T-cell (primary cell): ENCODE measurements around the gene CACNB2. TPM values are rescaled to one million over a fixed set of nuclear protein-coding genes. Genes with fewer than 3 reads are reported as not detected.

ENCODE experiments used
- ATAC-seq, 4 experiments: fragments of 200-7000 bp in 3 of 4; fragments of 150-1000 bp in 1 of 4; cut with Tn5 transposase; replicated peaks in 1 of 4; 1 replicate in 3 of 4; 2 replicates in 1 of 4; pipeline ENCODE4 v1.10.0; 2021; ENCODE audit warnings: moderate library complexity in 3 of 4, mild to moderate bottlenecking in 2 of 4, moderate number of reproducible peaks in 1 of 4
- CTCF ChIA-PET, 2 donors: fragments of 300-600 bp; sonication (Branson Sonifier 250); formaldehyde crosslinking; loops; one replicate each; lab custom pipeline; 2022; ENCODE audit warnings: antibody characterized with exemption in 2 of 2; lab: Charles Lee
- POLR2A ChIA-PET, 2 donors: fragments of 300-600 bp; sonication (Branson Sonifier 250); formaldehyde crosslinking; loops; one replicate each; lab custom pipeline; 2022; ENCODE audit warnings: antibody characterized with exemption in 2 of 2; lab: Charles Lee
- DNase-seq, 35 experiments: peaks; one replicate each; pipeline versions ENCODE4 v3.0.0 to v3.0.0-alpha.2; 2013 to 2023
- H3K27ac ChIP-seq: one replicate; pipeline ENCODE4 v1.5.1; 2013; ENCODE audit warnings: low read length
- H3K27me3 ChIP-seq, 2 experiments: replicated peaks in 1 of 2; 1 replicate in 1 of 2; 2 replicates in 1 of 2; pipeline versions ENCODE4 v1.6.1 to v1.7.0; 2013; ENCODE audit warnings: low read length in 1 of 2, mixed read lengths in 1 of 2; ENCODE audit not compliant: control insufficient read depth in 2 of 2, insufficient read depth in 2 of 2; ENCODE audit errors: extremely low read depth in 1 of 2
- H3K36me3 ChIP-seq, 2 donors: 1 replicate in 1 of 2; 2 replicates in 1 of 2; pipeline versions ENCODE4 v1.6.1 to v1.7.0; 2013; ENCODE audit warnings: low read length in 1 of 2; ENCODE audit not compliant: control insufficient read depth in 2 of 2, insufficient read depth in 1 of 2; ENCODE audit errors: extremely low read depth in 1 of 2
- H3K4me1 ChIP-seq, 2 experiments: 1 replicate in 1 of 2; 2 replicates in 1 of 2; pipeline versions ENCODE4 v1.6.1 to v1.7.0; 2013; ENCODE audit warnings: low read length in 2 of 2, mixed read lengths in 1 of 2; ENCODE audit not compliant: insufficient read depth in 2 of 2, control insufficient read depth in 1 of 2; ENCODE audit errors: extremely low read depth in 1 of 2
- H3K4me3 ChIP-seq, 2 donors: 1 replicate in 1 of 2; 2 replicates in 1 of 2; pipeline versions ENCODE4 v1.5.1 to v1.7.0; 2013; ENCODE audit warnings: mild to moderate bottlenecking in 2 of 2, low read length in 1 of 2, moderate library complexity in 1 of 2; ENCODE audit not compliant: control insufficient read depth in 1 of 2; ENCODE audit errors: extremely low read depth in 1 of 2
- H3K9me3 ChIP-seq: 2 replicates; pipeline ENCODE4 v1.7.0; 2013
- H3K27ac Mint-ChIP-seq, 2 donors: one replicate each; pipeline ENCODE4 v1.8.0; 2020 to 2021; ENCODE audit warnings: mild to moderate bottlenecking in 2 of 2, mixed read lengths in 2 of 2
- H3K27me3 Mint-ChIP-seq, 2 donors: one replicate each; pipeline ENCODE4 v1.8.0; 2021 to 2022; ENCODE audit warnings: mixed read lengths in 2 of 2
- H3K36me3 Mint-ChIP-seq: one replicate; pipeline ENCODE4 v1.8.0; 2021; ENCODE audit warnings: mixed read lengths
- H3K4me1 Mint-ChIP-seq, 3 donors: one replicate each; pipeline ENCODE4 v1.8.0; 2020 to 2022; ENCODE audit warnings: mixed read lengths in 3 of 3, mild to moderate bottlenecking in 1 of 3
- H3K4me3 Mint-ChIP-seq, 3 donors: one replicate each; pipeline ENCODE4 v1.8.0; 2020 to 2022; ENCODE audit warnings: mild to moderate bottlenecking in 3 of 3, mixed read lengths in 3 of 3, moderate library complexity in 3 of 3
- H3K9me3 Mint-ChIP-seq, 3 donors: one replicate each; pipeline ENCODE4 v1.8.0; 2020 to 2022; ENCODE audit warnings: mixed read lengths in 3 of 3
- WGBS: methylation state at CpG from one replicate; pipeline ENCODE4 v1.1.5; 2013; ENCODE audit warnings: missing lambda C conversion rate; ENCODE audit not compliant: insufficient coverage; 5-methylcytosine and 5-hydroxymethylcytosine counted together
- total RNA-seq, 35 experiments: library from RNA in 6 of 35; stranded (reverse) in 6 of 35; fragments of 120-200 nt in 1 of 35; gene quantifications; one replicate each; pipeline versions ENCODE4 v1.2.1 to v1.2.4 and lab custom pipeline; 2013 to 2026

The CACNB2 gene
- total RNA-seq, 5 donors from 2014 or later (not counting 1 experiment from before 2014, with no cell fraction given): not detected

GRCh38 chr10:18268005-18268404 is 127.8 kb downstream of the CACNB2 start:
- CTCF ChIA-PET: no interaction called here
- H3K27me3 Mint-ChIP-seq: peaks cover under 1 to 10% of the 10 kb centered on the region in 2 donors
- WGBS: no CpG with 5 or more reads among the region's 3 CpGs

GRCh38 chr10:18271491-18271890 is 131.3 kb downstream of the CACNB2 start:
- H3K4me3 Mint-ChIP-seq: no peak overlapping the region
- H3K36me3 Mint-ChIP-seq: no peaks in the 10 kb centered on the region
- H3K27ac ChIP-seq: no peak overlapping the region
- no peaks in the 10 kb centered on the region for H3K4me1 Mint-ChIP-seq
- no peaks in the 10 kb centered on the region for H3K4me1 ChIP-seq
- peaks cover 2 to 7% of the 10 kb centered on the region in 2 donors for H3K27me3 Mint-ChIP-seq
- no peak overlapping the region for H3K27ac Mint-ChIP-seq
- 80% methylated on average over 1 of the region's 3 CpGs for WGBS
- ChIA-PET CTCF (no interaction called here), POLR2A (interaction anchor here (0.6 to 0.7 kb wide), 2 partner anchors 670 to 1007 kb away, joined by 3 to 7 read pairs; no protein-coding TSS in a partner anchor)
- no peak overlapping the region for H3K4me3 ChIP-seq
- ATAC-seq (no peak), DNase-seq (no peak)
- H3K9me3 ChIP-seq: no peaks in the 10 kb centered on the region
- no peaks in the 10 kb centered on the region for H3K9me3 Mint-ChIP-seq
- peaks cover 0 to 3% of the 10 kb centered on the region in 2 experiments for H3K27me3 ChIP-seq
- no peaks in the 10 kb centered on the region for H3K36me3 ChIP-seq

More at GRCh38 chr10:18268005-18268404, 127.8 kb downstream of the CACNB2 start:
- H3K4me3 Mint-ChIP-seq: no peak overlapping the region
- Histone ChIP-seq H3K9me3 (no peaks in the 10 kb centered on the region), H3K4me1 (no peaks in the 10 kb centered on the region), H3K27ac (no peak overlapping the region), H3K27me3 (peaks cover 0 to 3% of the 10 kb centered on the region in 2 experiments), H3K4me3 (no peak overlapping the region), H3K36me3 (no peaks in the 10 kb centered on the region)
- H3K36me3 Mint-ChIP-seq: no peaks in the 10 kb centered on the region
- POLR2A ChIA-PET: no interaction called here
- no peaks in the 10 kb centered on the region for H3K4me1 Mint-ChIP-seq
- ATAC-seq: no peak
- DNase-seq: no peak
- H3K9me3 Mint-ChIP-seq: no peaks in the 10 kb centered on the region
- H3K27ac Mint-ChIP-seq: no peak overlapping the region

- DNase-seq: no peak
- no peak overlapping the region for H3K4me3 Mint-ChIP-seq
- H3K27me3 Mint-ChIP-seq: peaks cover 4% of the 10 kb centered on the region in 2 donors
- Histone ChIP-seq H3K27ac (no peak overlapping the region), H3K4me1 (no peaks in the 10 kb centered on the region), H3K36me3 (no peaks in the 10 kb centered on the region), H3K9me3 (no peaks in the 10 kb centered on the region), H3K27me3 (no peaks in the 10 kb centered on the region), H3K4me3 (no peak overlapping the region)
- no CpG with 5 or more reads among the region's 3 CpGs for WGBS
- no peak for ATAC-seq
- no peak overlapping the region for H3K27ac Mint-ChIP-seq
- H3K36me3 Mint-ChIP-seq: no peaks in the 10 kb centered on the region
- peaks cover 0 to 4% (median 0%) of the 10 kb centered on the region in 3 donors for H3K9me3 Mint-ChIP-seq
- no peaks in the 10 kb centered on the region for H3K4me1 Mint-ChIP-seq
- POLR2A ChIA-PET: no interaction called here
- CTCF ChIA-PET: interaction anchor here in 1 of 2 donors (0.8 kb wide), 1 partner anchor 12 kb away, joined by 3 read pairs; no protein-coding TSS in a partner anchor
Observed at GRCh38 chr10:18273039-18273438, 132.8 kb downstream of the CACNB2 start.

- no peaks in the 10 kb centered on the region for H3K9me3 ChIP-seq
- Mint-ChIP-seq H3K27me3 (peaks cover 2 to 5% of the 10 kb centered on the region in 2 donors), H3K27ac (no peak overlapping the region), H3K36me3 (no peaks in the 10 kb centered on the region), H3K4me3 (no peak overlapping the region), H3K4me1 (no peaks in the 10 kb centered on the region), H3K9me3 (peaks cover 0 to 4% (median 0%) of the 10 kb centered on the region in 3 donors)
- no peak for DNase-seq
- no peaks in the 10 kb centered on the region for H3K36me3 ChIP-seq
- no peak for ATAC-seq
- no CpG with 5 or more reads among the region's 3 CpGs for WGBS
- no peaks in the 10 kb centered on the region for H3K4me1 ChIP-seq
- H3K27me3 ChIP-seq: peaks cover 0 to 3% of the 10 kb centered on the region in 2 experiments
- CTCF ChIA-PET: no interaction called here
- POLR2A ChIA-PET: no interaction called here
- H3K27ac ChIP-seq: no peak overlapping the region
- no peak overlapping the region for H3K4me3 ChIP-seq
Observed at GRCh38 chr10:18278181-18278580, 138.0 kb downstream of the CACNB2 start.

GRCh38 chr10:18279173-18279572 is 138.9 kb downstream of the CACNB2 start:
- H3K9me3 Mint-ChIP-seq: peaks cover 0 to 4% (median 0%) of the 10 kb centered on the region in 3 donors
- no peaks in the 10 kb centered on the region for H3K4me1 Mint-ChIP-seq
- H3K4me1 ChIP-seq: no peaks in the 10 kb centered on the region
- POLR2A ChIA-PET: no interaction called here
- no peaks in the 10 kb centered on the region for H3K36me3 Mint-ChIP-seq
- H3K27me3 ChIP-seq: peaks cover 0 to 3% of the 10 kb centered on the region in 2 experiments
- H3K9me3 ChIP-seq: no peaks in the 10 kb centered on the region
- ATAC-seq (no peak), DNase-seq (no peak)
- no peak overlapping the region for H3K27ac Mint-ChIP-seq
- CTCF ChIA-PET: no interaction called here
- WGBS: no CpG with 5 or more reads among the region's 4 CpGs
- H3K27ac ChIP-seq: no peak overlapping the region
- H3K27me3 Mint-ChIP-seq: peaks cover 2 to 5% of the 10 kb centered on the region in 2 donors
- no peak overlapping the region for H3K4me3 Mint-ChIP-seq
- H3K36me3 ChIP-seq: no peaks in the 10 kb centered on the region
- no peak overlapping the region for H3K4me3 ChIP-seq

- Histone ChIP-seq H3K36me3 (no peaks in the 10 kb centered on the region), H3K4me3 (no peak overlapping the region), H3K27me3 (peaks cover 0 to 3% of the 10 kb centered on the region in 2 experiments), H3K27ac (no peak overlapping the region), H3K9me3 (no peaks in the 10 kb centered on the region), H3K4me1 (no peaks in the 10 kb centered on the region)
- H3K27ac Mint-ChIP-seq: no peak overlapping the region
- peaks cover under 1 to 5% of the 10 kb centered on the region in 2 donors for H3K27me3 Mint-ChIP-seq
- peaks cover 0 to 2% (median 2%) of the 10 kb centered on the region in 3 donors for H3K9me3 Mint-ChIP-seq
- 55% methylated on average over 2 of the region's 2 CpGs for WGBS
- no peaks in the 10 kb centered on the region for H3K4me1 Mint-ChIP-seq
- DNase-seq (no peak), ATAC-seq (no peak)
- no peaks in the 10 kb centered on the region for H3K36me3 Mint-ChIP-seq
- CTCF ChIA-PET: no interaction called here
- POLR2A ChIA-PET: no interaction called here
- no peak overlapping the region for H3K4me3 Mint-ChIP-seq
Observed at GRCh38 chr10:18282094-18282493, 141.9 kb downstream of the CACNB2 start.
